ENCODE results near the gene SGMS1.

- TF ChIP-seq POLR2A (IDR thresholded peaks at IDR 0.05; ENCODE audit: low read length) (peak; percentile 68), GATA1 (IDR thresholded peaks at IDR 0.05; ENCODE audit: low read depth, low read length) (no peak)
Observed at GRCh38 chr10:50624866-50625501, 1.2 kb upstream of the SGMS1 start.
